K562 (cell line): ENCODE results near the gene UBE2N. TPM values are rescaled to one million over a fixed set of nuclear protein-coding genes. Genes with fewer than 3 reads are reported as not detected.

Experiments
- BRF1 ChIP-seq: IDR thresholded peaks from 3 replicates; pipeline ENCODE4 v1.6.1; 2011; ENCODE audit warnings: borderline replicate concordance, mild to moderate bottlenecking; ENCODE audit not compliant: insufficient read length; ENCODE audit errors: extremely low read depth
- FOSL1 ChIP-seq: fragments of 200-800 bp; sonication (Bioruptor generic); conservative IDR thresholded peaks from 2 replicates; pipeline ENCODE4 v1.6.1; 2016; ENCODE audit warnings: missing genetic modification characterization, missing compliant biosample characterization
- HDAC6 ChIP-seq: IDR thresholded peaks from 2 replicates; pipeline ENCODE4 v1.6.1; 2012; ENCODE audit warnings: low read depth, mild to moderate bottlenecking, control low read depth, inconsistent platforms, low read length, moderate library complexity
- MGA ChIP-seq: fragments of 450-650 bp; IDR thresholded peaks from 2 replicates; pipeline ENCODE4 v1.6.1; 2016; ENCODE audit warnings: mild to moderate bottlenecking, moderate library complexity
- NR0B1 ChIP-seq: fragments of 450-650 bp; IDR thresholded peaks from one replicate; pipeline ENCODE4 v1.6.1; 2018; ENCODE audit warnings: mild to moderate bottlenecking, moderate library complexity; ENCODE audit not compliant: partially characterized antibody
- SRSF1 ChIP-seq: fragments of 200-400 bp; formaldehyde crosslinking; IDR thresholded peaks from 2 replicates; pipeline ENCODE4 v1.6.1; 2017; ENCODE audit warnings: mild to moderate bottlenecking, low read depth, low read length, moderate library complexity
- VEZF1 ChIP-seq: fragments of 200-800 bp; sonication (Bioruptor generic); IDR thresholded peaks from 2 replicates; pipeline ENCODE4 v1.6.1; 2017; ENCODE audit warnings: missing genetic modification characterization, missing compliant biosample characterization
- ZNF764 ChIP-seq: fragments of 250-450 bp; sonication (Bioruptor Pico); IDR thresholded peaks from 2 replicates; pipeline ENCODE4 v1.4.0; 2020; ENCODE audit warnings: low read depth, mild to moderate bottlenecking, moderate library complexity
- polyA plus RNA-seq, 8 experiments: library from polyadenylated mRNA; depleted of rRNA in 4 of 8; stranded (reverse) in 5 of 8; unstranded in 3 of 8; fragments of >200 nt; fragmentation: Nextera tagmentation in 2 of 8; fragmentation: Illumina TruSeq in 1 of 8; extraction: Ambion mirVana in 2 of 8; extraction: Trizol in 1 of 8; gene quantifications; 2 replicates each; pipeline versions ENCODE4 v1.2.1 to v1.2.3, GENCODE V29; 2011 to 2014; ENCODE audit warnings: inconsistent platforms in 1 of 8, missing spikeins in 1 of 8
- total RNA-seq, 7 experiments: library from RNA; depleted of rRNA in 6 of 7; stranded (reverse); fragments of >200 nt in 6 of 7; fragmentation: Illumina TruSeq in 2 of 7; extraction: Trizol in 2 of 7; gene quantifications; 2 replicates each; pipeline versions ENCODE4 v1.2.1 to v1.2.3, GENCODE V29; 2011 to 2021; ENCODE audit warnings: low replicate concordance in 1 of 7

The UBE2N gene
- total and polyA plus RNA-seq, 9 of the 15 experiments (the other 6 are each of a cell fraction or from before 2014, with no cell fraction given), result 189 to 826 (median 260) TPM

GRCh38 chr12:93387780-93388179 is 54.0 kb downstream of the UBE2N start (continued):
- TF ChIP-seq MGA (no peak), BRF1 (no peak), ZNF764 (CRISPR knock-in tag) (no peak), HDAC6 (no peak), SRSF1 (no peak), VEZF1 (CRISPR knock-in tag) (peak; percentile 55), NR0B1 (no peak), FOSL1 (tag) (peak; percentile 87)
